Measurements from ENCODE around the gene ZNHIT2.
A peak's percentile ranks its signal among the peaks of the same experiment; 100 is the strongest.

The ZNHIT2 gene

GRCh38 chr11:65083134-65083833 is 34.2 kb downstream of the ZNHIT2 start:
- DNase-seq (ENCODE audit: low read depth), result no peak
- TF ChIP-seq CTCF (IDR thresholded peaks at IDR 0.05; ENCODE audit: low read length, missing control alignments), result no peak

GRCh38 chr11:65078786-65079342 is 38.6 kb downstream of the ZNHIT2 start:
- TF ChIP-seq CTCF (IDR thresholded peaks at IDR 0.05; ENCODE audit: low read length, missing control alignments), result no peak
- no peak for DNase-seq (ENCODE audit: low read depth)
- H3K4me3 ChIP-seq (replicated peaks; ENCODE audit: low read depth, low read length), result no peak overlapping the region

More at GRCh38 chr11:65083134-65083833, 34.2 kb downstream of the ZNHIT2 start:
- peak overlapping the region; percentile 92 for H3K4me3 ChIP-seq (replicated peaks; ENCODE audit: low read depth, low read length)

GRCh38 chr11:65078151-65078550 is 39.4 kb downstream of the ZNHIT2 start:
- H3K4me3 ChIP-seq (replicated peaks; ENCODE audit: low read depth, low read length), result no peak overlapping the region
- DNase-seq (ENCODE audit: low read depth), result peak; percentile 49
- TF ChIP-seq CTCF (IDR thresholded peaks at IDR 0.05; ENCODE audit: low read length, missing control alignments), result peak; percentile 54

GRCh38 chr11:65077451-65077850 is 40.0 kb downstream of the ZNHIT2 start:
- DNase-seq (ENCODE audit: low read depth), result no peak
- TF ChIP-seq CTCF (IDR thresholded peaks at IDR 0.05; ENCODE audit: low read length, missing control alignments), result no peak
- H3K4me3 ChIP-seq (replicated peaks; ENCODE audit: low read depth, low read length), result no peak overlapping the region

GRCh38 chr11:65072631-65072966 is 44.9 kb downstream of the ZNHIT2 start:
- TF ChIP-seq CTCF (IDR thresholded peaks at IDR 0.05; ENCODE audit: low read length, missing control alignments), result no peak
- DNase-seq (ENCODE audit: low read depth), result no peak
- H3K4me3 ChIP-seq (replicated peaks; ENCODE audit: low read depth, low read length), result no peak overlapping the region

- TF ChIP-seq CTCF (IDR thresholded peaks at IDR 0.05; ENCODE audit: low read length, missing control alignments), result no peak
- H3K4me3 ChIP-seq (replicated peaks; ENCODE audit: low read depth, low read length), result no peak overlapping the region
- no peak for DNase-seq (ENCODE audit: low read depth)
Observed at GRCh38 chr11:65071907-65072630, 45.4 kb downstream of the ZNHIT2 start.
